Body of pancreas (tissue), 4 donors: ENCODE data around the gene ACOX3.

ENCODE experiments used
- CTCF ChIP-seq, 7 experiments: fragments of 450-650 bp in 4 of 7; fragments of 200-600 bp in 3 of 7; sonication (generic) in 3 of 7; IDR thresholded peaks; one replicate each; pipeline ENCODE4 v1.5.1; 2016 to 2019; ENCODE audit warnings: antibody characterized with exemption in 7 of 7
- POLR2A ChIP-seq, 3 donors: fragments of 450-650 bp; IDR thresholded peaks; one replicate each; pipeline ENCODE4 v1.6.1; 2016; ENCODE audit warnings: antibody characterized with exemption in 3 of 3, mild to moderate bottlenecking in 2 of 3

GRCh38 chr4:8319731-8320385, 120.7 kb downstream of the ACOX3 start:
- TF ChIP-seq CTCF (IDR thresholded peaks at IDR 0.05) (no peak), POLR2A (IDR thresholded peaks at IDR 0.05) (no peak)
